NB4 (cell line): ENCODE measurements around the gene CMC2.

Experiments used
- CTCF ChIP-seq: IDR thresholded peaks from one replicate; pipeline ENCODE4 v1.5.1; 2012; ENCODE audit warnings: low read depth, low read length
- MAX ChIP-seq: IDR thresholded peaks from 2 replicates; pipeline ENCODE4 v1.6.1; 2011; ENCODE audit warnings: low read depth, low read length
- MYC ChIP-seq: IDR thresholded peaks from 2 replicates; pipeline ENCODE4 v1.6.1; 2011; ENCODE audit warnings: low read depth, low read length
- POLR2A ChIP-seq: IDR thresholded peaks from 2 replicates; pipeline ENCODE4 v1.6.1; 2011; ENCODE audit warnings: mild to moderate bottlenecking; ENCODE audit not compliant: insufficient read length; ENCODE audit errors: extremely low read depth

DNA sequence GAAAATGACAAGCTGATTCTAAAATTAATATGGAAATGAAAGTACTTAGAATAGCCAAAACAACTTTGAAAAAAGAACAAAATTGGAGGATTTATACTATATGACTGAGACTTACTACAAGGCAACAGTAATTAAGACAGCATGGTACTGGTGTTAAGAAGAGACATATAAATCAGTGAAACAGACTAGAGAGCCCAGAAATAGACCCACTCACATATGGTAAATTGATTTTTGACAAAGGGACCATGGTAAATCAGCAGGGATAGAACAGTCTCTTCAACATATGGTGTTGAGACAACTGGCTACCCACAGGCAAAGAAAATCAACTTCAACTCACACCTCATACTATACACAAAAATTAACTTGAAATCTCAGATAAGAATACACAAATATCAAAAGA lies 12.9 kb downstream of the CMC2 start:
- no peak for TF ChIP-seq CTCF
- TF ChIP-seq POLR2A = no peak
- TF ChIP-seq MAX = no peak
- no peak for TF ChIP-seq MYC
